ENCODE measurements around the gene KCNG2.

Gene KCNG2

GRCh38 chr18:79889569-79889968 is 91.8 kb downstream of the KCNG2 start:
- DNase-seq: no peak

GRCh38 chr18:79890674-79891073 is 92.9 kb downstream of the KCNG2 start:
- DNase-seq: no peak

GRCh38 chr18:79896738-79897137 is 99.0 kb downstream of the KCNG2 start:
- no peak for DNase-seq

GRCh38 chr18:79897940-79898625 is 100.3 kb downstream of the KCNG2 start:
- DNase-seq: no peak

GRCh38 chr18:79898952-79899608 is 101.3 kb downstream of the KCNG2 start:
- no peak for DNase-seq

- DNase-seq: no peak
Measured at GRCh38 chr18:79899609-79900445, 102.1 kb downstream of the KCNG2 start.

GRCh38 chr18:79900610-79901570 is 103.2 kb downstream of the KCNG2 start:
- no peak for DNase-seq

- no peak for DNase-seq
Measured at GRCh38 chr18:79901665-79902064, 103.9 kb downstream of the KCNG2 start.

- no peak for DNase-seq
Measured at GRCh38 chr18:79902075-79902474, 104.3 kb downstream of the KCNG2 start.

GRCh38 chr18:79902640-79903039 is 104.9 kb downstream of the KCNG2 start:
- DNase-seq: no peak

GRCh38 chr18:79903071-79903635 is 105.4 kb downstream of the KCNG2 start:
- DNase-seq: no peak

- DNase-seq: no peak
Measured at GRCh38 chr18:79903787-79904356, 106.1 kb downstream of the KCNG2 start.

GRCh38 chr18:79904357-79905147 is 106.8 kb downstream of the KCNG2 start:
- DNase-seq: no peak

GRCh38 chr18:79905389-79905911 is 107.7 kb downstream of the KCNG2 start:
- DNase-seq: no peak

GRCh38 chr18:79905993-79906392 is 108.3 kb downstream of the KCNG2 start:
- DNase-seq: no peak

- no peak for DNase-seq
Measured at GRCh38 chr18:79906706-79907105, 109.0 kb downstream of the KCNG2 start.

- DNase-seq: no peak
Measured at GRCh38 chr18:79910563-79911343, 113.0 kb downstream of the KCNG2 start.

- no peak for DNase-seq
Measured at GRCh38 chr18:79911344-79912270, 113.9 kb downstream of the KCNG2 start.
